Measurements from ENCODE around the gene MSI2.

Gene MSI2

GRCh38 chr17:57477522-57478362 lies 221.4 kb downstream of the MSI2 start:
- TF ChIP-seq TOX (CRISPR knock-in tag; IDR thresholded peaks at IDR 0.05; ENCODE audit: borderline replicate concordance) (no peak), ZFP3 (CRISPR knock-in tag; IDR thresholded peaks at IDR 0.05) (no peak), ESRRG (CRISPR knock-in tag; IDR thresholded peaks at IDR 0.05) (no peak), CREB5 (CRISPR knock-in tag; IDR thresholded peaks at IDR 0.05; ENCODE audit: low read depth) (no peak), SNAI2 (CRISPR knock-in tag; IDR thresholded peaks at IDR 0.05) (no peak), ZC3H10 (CRISPR knock-in tag; IDR thresholded peaks at IDR 0.05) (no peak), OSR1 (CRISPR knock-in tag; IDR thresholded peaks at IDR 0.05) (no peak), CSRNP3 (CRISPR knock-in tag; IDR thresholded peaks at IDR 0.05) (no peak), ISL1 (CRISPR knock-in tag; IDR thresholded peaks at IDR 0.05) (no peak), TCF4 (CRISPR knock-in tag; IDR thresholded peaks at IDR 0.05; ENCODE audit: borderline replicate concordance) (no peak), GLIS3 (CRISPR knock-in tag; IDR thresholded peaks at IDR 0.05) (no peak), ZNF565 (CRISPR knock-in tag; conservative IDR thresholded peaks at IDR 0.05; ENCODE audit: low read depth) (no peak), ZFP30 (CRISPR knock-in tag; IDR thresholded peaks at IDR 0.05) (no peak), ARNTL (CRISPR knock-in tag; IDR thresholded peaks at IDR 0.05; ENCODE audit: borderline replicate concordance, low read depth) (no peak)

GRCh38 chr17:57478478-57479250 lies 222.3 kb downstream of the MSI2 start:
- 0 out of 2 replicates have a peak, but pooled peaks have one; percentile 8 for TF ChIP-seq ZFP3 (CRISPR knock-in tag; IDR thresholded peaks at IDR 0.05)
- TF ChIP-seq ARNTL (CRISPR knock-in tag; IDR thresholded peaks at IDR 0.05; ENCODE audit: borderline replicate concordance, low read depth), result no peak
- ATAC-seq, result no peak

More at GRCh38 chr17:57477522-57478362, 221.4 kb downstream of the MSI2 start:
- no peak for ATAC-seq

- TF ChIP-seq ZC3H10 (CRISPR knock-in tag; IDR thresholded peaks at IDR 0.05), result no peak
- TF ChIP-seq PPARA (CRISPR knock-in tag; IDR thresholded peaks at IDR 0.05; ENCODE audit: borderline replicate concordance), result no peak
- peak; percentile 41; the same call in 1 of the 2 replicates for TF ChIP-seq TSHZ2 (CRISPR knock-in tag; IDR thresholded peaks at IDR 0.05)
- TF ChIP-seq CSDC2 (CRISPR knock-in tag; IDR thresholded peaks at IDR 0.05), result peak; percentile 88
- 0 out of 2 replicates have a peak, but pooled peaks have one; percentile 58 for TF ChIP-seq POU6F1 (CRISPR knock-in tag; IDR thresholded peaks at IDR 0.05; ENCODE audit: borderline replicate concordance, low read depth)
- no peak for TF ChIP-seq RARB (CRISPR knock-in tag; IDR thresholded peaks at IDR 0.05)
- TF ChIP-seq BACH2 (CRISPR knock-in tag; IDR thresholded peaks at IDR 0.05; ENCODE audit: borderline replicate concordance), result no peak
- no peak for TF ChIP-seq ZFP30 (CRISPR knock-in tag; IDR thresholded peaks at IDR 0.05)
- TF ChIP-seq ZNF70 (CRISPR knock-in tag; IDR thresholded peaks at IDR 0.05), result peak; percentile 50; the same call in 1 of the 2 replicates
- peak; percentile 77; the same call in 1 of the 2 replicates for TF ChIP-seq ZFP3 (CRISPR knock-in tag; IDR thresholded peaks at IDR 0.05)
- no peak for TF ChIP-seq TOX (CRISPR knock-in tag; IDR thresholded peaks at IDR 0.05; ENCODE audit: borderline replicate concordance)
- no peak for TF ChIP-seq GLIS3 (CRISPR knock-in tag; IDR thresholded peaks at IDR 0.05)
- no peak for TF ChIP-seq ZNF565 (CRISPR knock-in tag; conservative IDR thresholded peaks at IDR 0.05; ENCODE audit: low read depth)
- peak; percentile 58; the same call in 1 of the 2 replicates for TF ChIP-seq ISL1 (CRISPR knock-in tag; IDR thresholded peaks at IDR 0.05)
- TF ChIP-seq ESRRG (CRISPR knock-in tag; IDR thresholded peaks at IDR 0.05), result 0 out of 2 replicates have a peak, but pooled peaks have one; percentile 35
- TF ChIP-seq PATZ1 (CRISPR knock-in tag; IDR thresholded peaks at IDR 0.05; ENCODE audit: borderline replicate concordance), result no peak
- TF ChIP-seq ZNF8 (CRISPR knock-in tag; IDR thresholded peaks at IDR 0.05), result peak; percentile 44; the same call in 1 of the 2 replicates
- TF ChIP-seq SNAI2 (CRISPR knock-in tag; IDR thresholded peaks at IDR 0.05), result peak; percentile 61; the same call in 1 of the 2 replicates
- peak; percentile 65 for ATAC-seq
Observed at GRCh38 chr17:57480438-57481196, 224.3 kb downstream of the MSI2 start.
